Cardiac ventricle fibroblast (primary cell): ENCODE data around the gene HCAR2. TPM values are rescaled to one million over a fixed set of nuclear protein-coding genes. Genes with fewer than 3 reads are reported as not detected.

ENCODE experiments used
- total RNA-seq: library from RNA; depleted of rRNA; stranded (reverse); fragments of >200 nt; gene quantifications from 2 replicates; pipeline ENCODE4 v1.2.3, GENCODE V29; 2015

HCAR2 gene
- total RNA-seq: not detected in 2 replicates

DNA sequence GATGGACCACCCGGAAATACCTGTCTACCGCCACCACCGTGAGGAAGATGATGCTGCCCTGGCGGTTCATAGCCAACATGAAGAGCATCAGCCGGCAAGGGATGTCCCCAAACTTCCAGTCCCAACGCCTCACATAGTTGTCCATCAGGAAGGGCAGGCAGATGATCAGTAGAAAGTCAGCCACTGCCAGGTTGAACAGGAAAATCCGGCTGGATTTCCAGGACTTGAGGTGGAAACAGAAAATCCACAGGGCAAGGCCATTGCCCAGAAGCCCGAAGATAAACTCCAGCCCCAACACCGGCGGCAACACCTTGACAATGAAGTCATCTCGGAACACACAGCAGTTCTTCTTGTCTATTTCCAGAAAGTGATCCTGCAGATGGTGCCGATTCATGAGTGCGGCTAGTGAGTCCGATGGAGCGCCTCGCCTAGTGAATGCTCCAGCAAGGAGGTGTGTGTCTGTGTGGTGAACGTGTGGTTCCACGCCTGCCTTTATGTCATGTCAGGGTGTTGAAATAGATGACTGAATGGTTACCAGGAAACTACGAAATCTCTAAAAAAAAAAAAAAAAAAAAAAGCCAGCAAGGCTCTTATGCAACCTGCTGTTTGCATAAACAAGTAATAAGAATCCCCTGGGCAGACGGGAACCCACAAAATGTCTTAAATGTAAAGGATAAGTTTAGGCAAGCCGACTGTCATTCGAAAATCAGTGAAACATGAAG lies at the start of gene HCAR2:
Gene HCAR2 (minus strand): TSS at position 468 of the 722 bp plus-strand sequence. CDS start 74 bp downstream, at position 394.

DNA sequence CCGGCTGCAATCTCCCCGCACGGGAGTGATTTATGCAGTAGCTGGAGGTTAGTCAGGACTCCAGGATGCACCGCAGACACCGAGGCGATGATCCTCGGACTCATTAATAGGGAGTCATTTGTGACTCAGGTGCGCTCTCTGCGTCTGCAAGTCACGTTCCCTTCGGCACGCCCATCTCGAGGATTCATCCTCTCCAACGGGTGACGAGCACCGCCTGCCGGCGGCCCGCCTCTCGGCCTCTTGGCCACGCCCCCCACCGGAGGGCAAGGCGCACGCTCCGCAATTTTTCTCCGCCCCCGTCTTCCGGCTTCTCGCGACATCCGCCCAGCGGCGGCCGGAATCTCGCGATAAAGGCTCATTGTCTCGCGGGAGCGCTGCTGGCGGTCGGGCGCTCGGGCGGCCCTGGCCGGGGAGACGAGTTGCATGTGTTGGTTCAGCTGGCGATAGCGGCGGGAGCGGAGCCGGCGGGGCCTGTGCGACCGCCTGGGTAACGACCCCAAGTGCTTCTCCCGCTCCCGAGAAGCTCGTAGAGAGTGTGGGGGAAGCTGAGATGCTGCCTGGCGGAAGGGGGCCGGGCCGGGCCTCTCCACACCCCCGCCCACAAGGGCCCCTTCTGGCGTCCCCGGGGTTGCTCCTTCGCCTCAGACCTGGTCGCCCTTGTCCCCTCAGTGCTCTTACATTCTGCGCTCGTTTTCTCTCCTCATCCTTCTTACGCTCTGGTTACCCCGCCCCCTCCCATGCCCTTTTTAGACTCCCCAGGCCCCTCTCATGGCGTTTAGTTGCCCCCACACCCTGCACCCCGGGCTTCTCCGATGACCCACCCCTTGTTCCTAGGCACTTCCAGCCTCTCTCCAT lies 49.5 kb upstream of the HCAR2 start, which contains the start of gene DENR:
Gene DENR (plus strand): TSS at position 361 of the 855 bp plus-strand sequence. CDS start 878 bp downstream, outside the sequence.

DNA sequence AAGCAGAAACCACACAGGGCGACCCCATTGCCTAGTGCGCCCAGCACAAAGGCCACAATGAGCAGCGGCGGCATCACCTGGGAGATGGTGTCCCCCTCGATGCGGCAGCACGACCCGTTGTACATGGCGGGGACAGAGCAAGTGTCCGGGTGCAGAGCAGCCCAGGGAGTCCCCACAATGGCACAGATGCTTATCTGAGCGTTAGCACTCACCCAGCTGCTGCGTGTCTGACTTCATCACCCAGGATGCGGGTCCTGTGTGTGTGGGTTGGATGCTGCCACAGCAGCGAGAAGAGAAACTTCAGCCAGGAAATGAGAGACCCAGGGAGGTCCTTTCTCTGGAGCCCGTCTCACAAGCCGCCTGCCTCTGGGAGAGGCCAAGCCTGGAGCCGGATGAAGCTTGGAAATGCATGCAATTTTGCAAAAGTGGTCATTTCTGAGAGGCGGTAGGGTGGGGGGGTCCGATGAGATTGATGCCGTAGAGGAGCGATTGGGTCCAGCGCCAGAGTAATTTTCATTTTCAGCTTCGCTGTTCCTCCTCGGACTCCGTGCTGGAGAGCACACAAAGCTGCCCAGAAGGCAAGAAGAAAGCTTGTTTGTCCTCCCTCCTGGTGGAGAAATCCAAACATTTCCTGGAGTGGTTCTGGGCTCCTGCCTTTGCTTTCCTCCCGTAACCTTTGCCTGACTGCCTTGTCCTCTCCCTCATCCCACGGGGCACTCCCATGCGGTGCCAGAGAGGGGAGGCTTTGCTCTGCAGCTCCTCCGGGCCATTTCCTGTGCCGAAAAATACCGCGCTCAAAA lies 27.3 kb upstream of the HCAR2 start, which contains the start of gene HCAR1:
Gene HCAR1 (minus strand): TSS at position 630 of the 800 bp plus-strand sequence. CDS start 505 bp downstream, at position 125.

DNA sequence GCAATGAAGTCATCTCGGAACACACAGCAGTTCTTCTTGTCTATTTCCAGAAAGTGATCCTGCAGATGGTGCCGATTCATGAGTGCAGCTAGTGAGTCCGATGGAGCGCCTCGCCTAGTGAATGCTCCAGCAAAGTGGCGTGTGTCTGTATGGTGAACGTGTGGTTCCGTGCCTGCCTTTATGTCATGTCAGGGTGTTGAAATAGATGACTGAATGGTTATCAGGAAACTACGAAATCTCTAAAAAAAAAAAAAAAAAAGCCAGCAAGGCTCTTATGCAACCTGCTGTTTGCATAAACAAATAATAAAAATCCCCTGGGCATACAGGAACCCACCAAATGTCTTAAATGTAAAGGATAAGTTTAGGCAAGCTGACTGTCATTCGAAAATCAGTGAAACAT lies 13.5 kb upstream of the HCAR2 start, which contains the start of gene HCAR3:
Gene HCAR3 (minus strand): TSS at position 154 of the 400 bp plus-strand sequence. CDS start 74 bp downstream, at position 80.

Other genes with a start within 250 kb of the HCAR2 start
- gene ZCCHC8, start 202.4 kb downstream of the HCAR2 start, total RNA-seq: 7.4 and 7.6 TPM in 2 replicates
- gene RSRC2, start 176.4 kb downstream of the HCAR2 start, total RNA-seq: 20.8 and 26.5 TPM in 2 replicates
- 3.9 and 4.5 TPM in 2 replicates for gene KNTC1, start 176.1 kb downstream of the HCAR2 start, total RNA-seq
- not detected in 2 replicates for gene HCAR3, start 13.5 kb upstream of the HCAR2 start, total RNA-seq
- 0.78 and 1.6 TPM in 2 replicates for gene HCAR1, start 27.5 kb upstream of the HCAR2 start, total RNA-seq
- gene DENR, start 49.5 kb upstream of the HCAR2 start, total RNA-seq: 21.1 and 23.5 TPM in 2 replicates
- 0.24 TPM in 1 of 2 replicates, not detected in the other for gene CCDC62, start 71.2 kb upstream of the HCAR2 start, total RNA-seq
- gene HIP1R, start 132.1 kb upstream of the HCAR2 start, total RNA-seq: 6.6 and 9.2 TPM in 2 replicates
- gene VPS37B, start 192.8 kb upstream of the HCAR2 start, total RNA-seq: 24.5 and 25.8 TPM in 2 replicates